ENCODE data around the gene NTM.

DNA sequence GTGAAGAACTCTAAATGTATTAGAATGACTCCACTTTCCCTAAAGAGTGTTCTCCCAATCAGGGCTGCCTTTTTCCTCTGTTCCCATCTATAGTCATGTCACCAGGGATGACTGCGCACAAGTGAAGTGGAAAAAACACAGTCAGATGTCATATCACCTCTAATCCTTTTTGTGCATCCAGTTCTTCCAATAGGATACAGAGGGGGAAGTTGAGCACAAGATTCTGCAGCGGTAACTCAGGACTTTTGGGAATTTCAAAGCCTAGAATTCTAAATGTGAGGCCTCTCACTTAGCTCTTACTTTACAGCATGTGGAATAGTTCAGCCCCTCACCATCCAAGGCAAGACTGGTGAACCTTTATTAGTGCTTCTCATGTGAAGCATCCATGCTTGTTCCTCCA, 602.6 kb downstream of the NTM start:
- no peak for TF ChIP-seq EZH2phosphoT487 (IDR thresholded peaks at IDR 0.05; ENCODE audit: low read depth)
- TF ChIP-seq, protein P1, sequence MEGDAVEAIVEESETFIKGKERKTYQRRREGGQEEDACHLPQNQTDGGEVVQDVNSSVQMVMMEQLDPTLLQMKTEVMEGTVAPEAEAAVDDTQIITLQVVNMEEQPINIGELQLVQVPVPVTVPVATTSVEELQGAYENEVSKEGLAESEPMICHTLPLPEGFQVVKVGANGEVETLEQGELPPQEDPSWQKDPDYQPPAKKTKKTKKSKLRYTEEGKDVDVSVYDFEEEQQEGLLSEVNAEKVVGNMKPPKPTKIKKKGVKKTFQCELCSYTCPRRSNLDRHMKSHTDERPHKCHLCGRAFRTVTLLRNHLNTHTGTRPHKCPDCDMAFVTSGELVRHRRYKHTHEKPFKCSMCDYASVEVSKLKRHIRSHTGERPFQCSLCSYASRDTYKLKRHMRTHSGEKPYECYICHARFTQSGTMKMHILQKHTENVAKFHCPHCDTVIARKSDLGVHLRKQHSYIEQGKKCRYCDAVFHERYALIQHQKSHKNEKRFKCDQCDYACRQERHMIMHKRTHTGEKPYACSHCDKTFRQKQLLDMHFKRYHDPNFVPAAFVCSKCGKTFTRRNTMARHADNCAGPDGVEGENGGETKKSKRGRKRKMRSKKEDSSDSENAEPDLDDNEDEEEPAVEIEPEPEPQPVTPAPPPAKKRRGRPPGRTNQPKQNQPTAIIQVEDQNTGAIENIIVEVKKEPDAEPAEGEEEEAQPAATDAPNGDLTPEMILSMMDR (IDR thresholded peaks at IDR 0.05; ENCODE audit: low read depth, low read length), result no peak

Measured in OCI-LY3 (cell line).